LNCaP clone FGC (cell line): ENCODE measurements around the gene KDM4B.
"Not testable (repeated sequence)": the region's sequence is repeated elsewhere in the genome, so short reads cannot be mapped to it uniquely, and the experiment has no call there.

Source experiments
- DNase-seq: peaks from one replicate; pipeline ENCODE4 v3.0.0-alpha.2; 2011; ENCODE audit warnings: low read depth
- H3K4me3 ChIP-seq: 2 replicates; pipeline ENCODE4 v1.5.1; 2011; ENCODE audit warnings: mild to moderate bottlenecking, low read depth, low read length, control low read depth
- CTCF ChIP-seq: IDR thresholded peaks from 2 replicates; pipeline ENCODE4 v1.5.1; 2012; ENCODE audit warnings: mild to moderate bottlenecking; ENCODE audit not compliant: control insufficient read depth, insufficient read depth; ENCODE audit errors: extremely low read depth

The KDM4B gene

GRCh38 chr19:5156231-5156986 lies 187.5 kb downstream of the KDM4B start:
- TF ChIP-seq CTCF, result no peak
- no peak overlapping the region for H3K4me3 ChIP-seq
- no peak for DNase-seq

GRCh38 chr19:5157186-5157585 lies 188.3 kb downstream of the KDM4B start:
- no peak overlapping the region for H3K4me3 ChIP-seq
- no peak for TF ChIP-seq CTCF
- no peak for DNase-seq

GRCh38 chr19:5158549-5159134 lies 189.7 kb downstream of the KDM4B start:
- not testable (repeated sequence) for DNase-seq, H3K4me3 ChIP-seq

GRCh38 chr19:5160158-5160795 lies 191.4 kb downstream of the KDM4B start:
- not testable (repeated sequence) for DNase-seq, H3K4me3 ChIP-seq

- DNase-seq, H3K4me3 ChIP-seq: not testable (repeated sequence)
Measured at GRCh38 chr19:5164845-5165696, 196.2 kb downstream of the KDM4B start.

GRCh38 chr19:5165697-5166019 lies 196.7 kb downstream of the KDM4B start:
- H3K4me3 ChIP-seq, result no peak overlapping the region
- no peak for TF ChIP-seq CTCF
- no peak for DNase-seq

- H3K4me3 ChIP-seq, result no peak overlapping the region
- peak; percentile 4 for DNase-seq
- TF ChIP-seq CTCF, result no peak
Measured at GRCh38 chr19:5166262-5166661, 197.3 kb downstream of the KDM4B start.

- TF ChIP-seq CTCF, result 0 out of 2 replicates have a peak, but pooled peaks have one; percentile 36
- DNase-seq, result no peak
- no peak overlapping the region for H3K4me3 ChIP-seq
Measured at GRCh38 chr19:5170329-5170745, 201.4 kb downstream of the KDM4B start.
